Fibroblast of villous mesenchyme (primary cell): ENCODE data around the gene CD2BP2. TPM values are rescaled to one million over a fixed set of nuclear protein-coding genes. Genes with fewer than 3 reads are reported as not detected.
"Not testable (repeated sequence)": the region's sequence is repeated elsewhere in the genome, so short reads cannot be mapped to it uniquely, and the experiment has no call there.

ENCODE experiments used
- DNase-seq: peaks from one replicate; pipeline ENCODE4 v3.0.0-alpha.2; 2010; ENCODE audit warnings: low read depth
- H3K4me3 ChIP-seq: 2 replicates; pipeline ENCODE4 v1.5.1; 2011; ENCODE audit warnings: low read depth, mild to moderate bottlenecking, low read length
- CTCF ChIP-seq: IDR thresholded peaks from 2 replicates; pipeline ENCODE4 v1.5.1; 2012; ENCODE audit warnings: low read depth, mild to moderate bottlenecking, low read length; ENCODE audit not compliant: insufficient read depth
- total RNA-seq: library from RNA; depleted of rRNA; stranded (reverse); fragments of >200 nt; gene quantifications from 2 replicates; pipeline ENCODE4 v1.2.3, GENCODE V29; 2012

Gene CD2BP2
- total RNA-seq, 1 donor, result 40.6 TPM

GRCh38 chr16:30397056-30397455, 41.9 kb upstream of the CD2BP2 start:
- no peak for DNase-seq
- H3K4me3 ChIP-seq, result no peak overlapping the region
- no peak for TF ChIP-seq CTCF

DNA sequence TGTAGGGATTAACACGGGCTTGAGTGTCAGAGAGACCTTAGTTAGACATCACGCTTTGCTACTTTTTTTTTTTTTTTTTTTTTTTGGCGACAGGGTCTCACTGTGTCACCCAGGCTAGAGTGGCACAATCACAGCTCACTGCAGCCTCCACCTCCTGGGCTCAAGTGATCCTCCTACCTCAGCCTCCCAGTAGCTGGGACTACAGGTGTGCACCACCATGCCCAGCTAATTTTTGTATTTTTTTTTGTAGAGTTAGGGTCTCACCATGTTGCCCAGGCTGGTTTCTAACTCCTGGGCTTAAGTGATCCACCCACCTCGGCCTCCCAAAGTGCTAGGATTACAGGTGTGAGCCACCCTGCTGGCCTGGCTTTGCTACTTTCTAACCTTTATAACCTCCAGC, 41.5 kb upstream of the CD2BP2 start:
- not testable (repeated sequence) for H3K4me3 ChIP-seq, DNase-seq

GRCh38 chr16:30395992-30396585, 41.0 kb upstream of the CD2BP2 start:
- peak overlapping the region; percentile 79 for H3K4me3 ChIP-seq
- TF ChIP-seq CTCF, result no peak
- no peak for DNase-seq

DNA sequence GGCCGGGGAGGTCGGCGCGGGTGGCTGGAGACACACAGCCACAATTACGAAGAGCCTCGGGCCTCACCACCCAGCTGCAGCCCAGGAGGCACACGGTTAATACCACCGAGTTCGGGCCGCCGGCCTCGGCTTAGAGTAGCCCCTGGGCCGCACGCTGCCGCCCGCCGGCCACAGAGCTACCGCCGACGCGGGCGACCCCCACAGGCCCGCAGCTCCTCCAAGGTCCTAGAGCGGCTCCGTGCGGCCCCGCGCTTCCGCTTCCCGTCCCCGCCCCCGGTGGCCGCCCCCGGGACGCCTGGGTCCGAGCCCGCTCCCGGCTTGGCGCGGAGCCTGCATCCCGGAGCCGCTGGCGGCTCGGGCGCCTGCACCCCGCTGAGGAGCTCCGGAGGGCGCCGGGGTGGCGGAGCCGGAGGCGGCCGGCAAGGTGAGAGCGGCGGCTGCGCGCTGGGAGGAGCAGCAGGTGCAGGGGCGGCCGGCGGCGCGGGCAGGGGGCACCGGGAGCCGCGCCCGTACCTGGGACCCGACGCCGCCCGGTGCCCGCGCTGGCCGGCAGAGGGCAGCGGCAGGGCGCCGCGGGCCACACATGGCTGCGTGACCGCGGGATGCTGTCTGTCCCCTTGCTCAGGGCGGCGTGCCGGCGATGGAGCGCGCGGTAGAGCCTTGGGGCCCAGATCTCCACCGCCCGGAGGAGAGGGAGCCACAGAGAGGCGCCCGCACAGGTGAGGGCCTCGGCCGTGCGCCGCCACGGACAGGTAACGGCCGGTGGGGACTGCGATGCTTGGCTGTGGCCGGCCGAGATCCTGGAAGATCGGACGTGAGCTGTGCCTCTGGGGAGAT, 40.3 kb upstream of the CD2BP2 start, which contains the start of gene ZNF48:
Gene ZNF48, plus strand, starts transcription at position 266 of the 837 bp plus-strand sequence. Its CDS starts 375 bp downstream, at position 641.
- peak within 1 kb of the TSS; percentile 79 for H3K4me3 ChIP-seq
- TF ChIP-seq CTCF, result no peak
- DNase-seq, result peak; percentile 88

DNA sequence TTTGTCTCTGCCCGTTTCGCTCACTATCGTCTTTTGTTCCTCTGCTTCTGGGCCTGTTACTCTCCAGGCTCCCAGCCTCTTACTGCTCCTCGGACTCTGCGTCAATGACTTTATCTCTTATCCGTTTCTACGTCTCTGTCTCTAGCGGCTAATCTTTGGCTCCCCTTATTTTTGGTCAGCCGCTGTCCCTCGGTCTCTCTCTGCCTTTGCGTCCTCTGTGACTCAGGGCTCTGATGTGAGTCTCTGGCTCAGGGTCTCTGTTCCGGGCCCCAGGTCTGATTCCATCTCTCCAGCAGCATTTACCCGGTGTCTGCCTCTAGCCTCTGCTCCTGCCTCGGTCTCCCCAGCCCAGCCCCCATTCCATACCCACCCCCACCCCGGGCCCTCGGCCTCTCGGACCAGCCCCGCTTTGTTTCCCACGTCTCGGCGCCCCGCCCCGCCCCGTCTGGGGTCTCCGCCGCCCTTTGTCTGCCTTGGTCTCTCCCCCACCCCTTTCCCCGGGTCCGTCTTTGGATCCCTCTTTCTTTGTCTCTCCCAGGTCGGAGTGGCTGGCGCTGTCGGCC, 39.6 kb upstream of the CD2BP2 start:
- TF ChIP-seq CTCF, result no peak
- peak overlapping the region; percentile 79 for H3K4me3 ChIP-seq
- DNase-seq, result peak; percentile 57

- DNase-seq, result no peak
- no peak overlapping the region for H3K4me3 ChIP-seq
- TF ChIP-seq CTCF, result no peak
These were observed 28.4 kb upstream of the CD2BP2 start for GRCh38 chr16:30383521-30383920.
